GM23248 (cell line): ENCODE data around the gene HHIPL1. TPM values are rescaled to one million over a fixed set of nuclear protein-coding genes. Genes with fewer than 3 reads are reported as not detected.

Experiments
- DNase-seq: peaks from one replicate; pipeline ENCODE4 v3.0.0-alpha.2; 2015
- H2AFZ ChIP-seq: fragments of 200-600 bp; sonication (generic); 2 replicates; pipeline ENCODE4 v1.6.1; 2016; ENCODE audit warnings: antibody characterized with exemption
- H3F3A ChIP-seq: fragments of 200-600 bp; sonication (generic); 2 replicates; pipeline ENCODE4 v1.6.1; 2016; ENCODE audit warnings: mild to moderate bottlenecking, antibody characterized with exemption, mixed run types; ENCODE audit not compliant: insufficient read depth
- H3K27ac ChIP-seq: fragments of 200-600 bp; sonication (generic); 2 replicates; pipeline ENCODE4 v1.5.1; 2016; ENCODE audit warnings: mild to moderate bottlenecking
- H3K27me3 ChIP-seq: fragments of 200-600 bp; sonication (generic); replicated peaks from 2 replicates; pipeline ENCODE4 v1.6.1; 2016; ENCODE audit warnings: mild to moderate bottlenecking; ENCODE audit not compliant: insufficient read depth
- H3K36me3 ChIP-seq: fragments of 200-600 bp; sonication (generic); 2 replicates; pipeline ENCODE4 v1.6.1; 2016; ENCODE audit warnings: low read depth, mild to moderate bottlenecking
- H3K4me1 ChIP-seq: fragments of 200-600 bp; sonication (generic); 2 replicates; pipeline ENCODE4 v1.6.1; 2016; ENCODE audit warnings: mild to moderate bottlenecking; ENCODE audit not compliant: insufficient read depth
- H3K4me2 ChIP-seq: fragments of 200-600 bp; sonication (generic); one replicate; pipeline ENCODE4 v1.6.1; 2016; ENCODE audit warnings: mild to moderate bottlenecking; ENCODE audit not compliant: unreplicated experiment
- H3K4me3 ChIP-seq: fragments of 200-600 bp; sonication (generic); 2 replicates; pipeline ENCODE4 v1.5.1; 2016; ENCODE audit warnings: mild to moderate bottlenecking
- H3K79me2 ChIP-seq: fragments of 200-600 bp; sonication (generic); 2 replicates; pipeline ENCODE4 v1.6.1; 2016; ENCODE audit warnings: mild to moderate bottlenecking; ENCODE audit not compliant: insufficient read depth
- H3K9ac ChIP-seq: fragments of 200-600 bp; sonication (generic); 2 replicates; pipeline ENCODE4 v1.6.1; 2016; ENCODE audit warnings: mild to moderate bottlenecking
- H3K9me2 ChIP-seq: fragments of 200-600 bp; sonication (generic); 2 replicates; pipeline ENCODE4 v1.6.1; 2016; ENCODE audit warnings: mixed run types, mild to moderate bottlenecking, moderate library complexity; ENCODE audit not compliant: insufficient read depth
- H3K9me3 ChIP-seq: fragments of 200-600 bp; sonication (generic); one replicate; pipeline ENCODE4 v1.6.1; 2017; ENCODE audit warnings: low read depth
- H4K20me1 ChIP-seq: fragments of 200-600 bp; sonication (generic); 2 replicates; pipeline ENCODE4 v1.6.0; 2016; ENCODE audit not compliant: insufficient read depth
- EZH2 ChIP-seq: fragments of 200-600 bp; sonication (generic); IDR thresholded peaks from 2 replicates; pipeline ENCODE4 v1.6.1; 2018; ENCODE audit warnings: antibody characterized with exemption, mild to moderate bottlenecking; ENCODE audit not compliant: insufficient read depth, poor library complexity, severe bottlenecking
- EZH2phosphoT487 ChIP-seq: fragments of 200-600 bp; sonication (generic); IDR thresholded peaks from 2 replicates; pipeline ENCODE4 v1.6.1; 2018; ENCODE audit warnings: antibody characterized with exemption, moderate library complexity, mild to moderate bottlenecking, low read depth; ENCODE audit not compliant: insufficient read depth
- WGBS, 2 experiments: methylation state at CpG; one replicate each; pipeline ENCODE4 v1.1.6; 2015 to 2017; ENCODE audit warnings: low lambda C conversion rate in 2 of 2, low coverage in 1 of 2; ENCODE audit errors: missing lambda C conversion rate in 2 of 2; 5-methylcytosine and 5-hydroxymethylcytosine counted together
- in situ Hi-C: fragments of 300-500 bp; cut with MboI; formaldehyde crosslinking; loops from 2 replicates; pipeline ENCODE4 v1.15.0; 2020
- polyA plus RNA-seq: library from polyadenylated mRNA; unstranded; fragments of >200 nt; fragmentation: Nextera tagmentation; extraction: Ambion mirVana; gene quantifications from 2 replicates; pipeline ENCODE4 v1.2.1, GENCODE V29; 2016
- total RNA-seq: library from RNA; depleted of rRNA; stranded (reverse); fragments of >200 nt; shearing (Covaris generic); gene quantifications from 2 replicates; pipeline ENCODE4 v1.2.3, GENCODE V29; 2014

HHIPL1 gene
- total and polyA plus RNA-seq, 2 experiments from 2014 or later = 6.5 to 11.3 TPM

GRCh38 chr14:99651953-99652746 lies 7.2 kb downstream of the HHIPL1 start:
- H2AFZ ChIP-seq = no peak overlapping the region
- H3F3A ChIP-seq = no peaks in the 10 kb centered on the region; the same call in 1 of the 2 replicates
- H3K4me2 ChIP-seq = no peak overlapping the region
- DNase-seq = no peak
- H3K27me3 ChIP-seq = no peaks in the 10 kb centered on the region
- no peaks in the 10 kb centered on the region for H3K9me3 ChIP-seq
- no peaks in the 10 kb centered on the region for H3K9me2 ChIP-seq
- H3K9ac ChIP-seq = no peak overlapping the region
- H3K36me3 ChIP-seq = no peaks in the 10 kb centered on the region
- in situ Hi-C loops = no loop called here
- H4K20me1 ChIP-seq = no peaks in the 10 kb centered on the region
- H3K4me3 ChIP-seq = no peak overlapping the region
- H3K79me2 ChIP-seq = no peaks in the 10 kb centered on the region
- no peak overlapping the region for H3K27ac ChIP-seq
- TF ChIP-seq EZH2phosphoT487 = no peak
- no peak for TF ChIP-seq EZH2
- WGBS, 2 experiments = 87 to 92% methylated on average over 32 of the region's 32 CpGs
- H3K4me1 ChIP-seq = peaks cover 9% of the 10 kb centered on the region

GRCh38 chr14:99654235-99654985 lies 9.5 kb downstream of the HHIPL1 start:
- H3K9ac ChIP-seq = no peak overlapping the region
- 26 to 33% methylated on average over 7 of the region's 7 CpGs for WGBS, 2 experiments
- no peaks in the 10 kb centered on the region for H4K20me1 ChIP-seq
- no peaks in the 10 kb centered on the region for H3K9me2 ChIP-seq
- no peak overlapping the region for H3K4me2 ChIP-seq
- peaks cover 5% of the 10 kb centered on the region for H3K4me1 ChIP-seq
- H3K4me3 ChIP-seq = no peak overlapping the region
- H2AFZ ChIP-seq = no peak overlapping the region
- H3F3A ChIP-seq = no peaks in the 10 kb centered on the region; the same call in 1 of the 2 replicates
- no peaks in the 10 kb centered on the region for H3K9me3 ChIP-seq
- H3K79me2 ChIP-seq = no peaks in the 10 kb centered on the region
- H3K27me3 ChIP-seq = peaks cover 5% of the 10 kb centered on the region; the same call in 1 of the 2 replicates
- no peaks in the 10 kb centered on the region for H3K36me3 ChIP-seq
- in situ Hi-C loops = no loop called here
- peak; percentile 84 for DNase-seq
- no peak for TF ChIP-seq EZH2
- TF ChIP-seq EZH2phosphoT487 = no peak
- H3K27ac ChIP-seq = no peak overlapping the region

GRCh38 chr14:99655521-99655920 lies 10.6 kb downstream of the HHIPL1 start:
- in situ Hi-C loops = no loop called here

GRCh38 chr14:99656171-99656570 lies 11.2 kb downstream of the HHIPL1 start:
- no peaks in the 10 kb centered on the region for H4K20me1 ChIP-seq
- H3K36me3 ChIP-seq = no peaks in the 10 kb centered on the region
- no peaks in the 10 kb centered on the region for H3K9me2 ChIP-seq
- H3K9me3 ChIP-seq = no peaks in the 10 kb centered on the region
- in situ Hi-C loops = no loop called here
- DNase-seq = no peak
- H3K4me2 ChIP-seq = no peak overlapping the region
- 90 to 93% methylated on average over 5 of the region's 5 CpGs for WGBS, 2 experiments
- no peaks in the 10 kb centered on the region; the same call in 1 of the 2 replicates for H3F3A ChIP-seq
- H3K79me2 ChIP-seq = no peaks in the 10 kb centered on the region
- peaks cover 12% of the 10 kb centered on the region for H3K4me1 ChIP-seq
- TF ChIP-seq EZH2phosphoT487 (no peak), EZH2 (no peak)
- H3K27ac ChIP-seq = no peak overlapping the region
- H3K9ac ChIP-seq = no peak overlapping the region
- no peak overlapping the region for H2AFZ ChIP-seq
- peaks cover 5% of the 10 kb centered on the region; the same call in 1 of the 2 replicates for H3K27me3 ChIP-seq
- no peak overlapping the region for H3K4me3 ChIP-seq

More at GRCh38 chr14:99655521-99655920, 10.6 kb downstream of the HHIPL1 start:
- no peak overlapping the region for H3K27ac ChIP-seq
- H3K4me1 ChIP-seq = peaks cover 11% of the 10 kb centered on the region
- no peak overlapping the region for H3K9ac ChIP-seq
- DNase-seq = peak; percentile 67
- peak overlapping the region; percentile 40 for H3K4me2 ChIP-seq
- H3K9me3 ChIP-seq = no peaks in the 10 kb centered on the region
- no peaks in the 10 kb centered on the region for H4K20me1 ChIP-seq
- 89 to 95% methylated on average over 4 of the region's 4 CpGs for WGBS, 2 experiments
- H3K9me2 ChIP-seq = no peaks in the 10 kb centered on the region
- H3K4me3 ChIP-seq = no peak overlapping the region
- no peaks in the 10 kb centered on the region; the same call in 1 of the 2 replicates for H3F3A ChIP-seq
- H3K36me3 ChIP-seq = no peaks in the 10 kb centered on the region
- H3K79me2 ChIP-seq = no peaks in the 10 kb centered on the region
- no peak overlapping the region for H2AFZ ChIP-seq
- peaks cover 5% of the 10 kb centered on the region; the same call in 1 of the 2 replicates for H3K27me3 ChIP-seq
- TF ChIP-seq EZH2 = no peak
- TF ChIP-seq EZH2phosphoT487 = no peak
